Iris pigment epithelial cell (primary cell): ENCODE results near the gene CREB3L4.

Experiments
- DNase-seq: peaks from one replicate; pipeline ENCODE4 v3.0.0-alpha.2; 2011; ENCODE audit warnings: low read depth

The CREB3L4 gene

DNA sequence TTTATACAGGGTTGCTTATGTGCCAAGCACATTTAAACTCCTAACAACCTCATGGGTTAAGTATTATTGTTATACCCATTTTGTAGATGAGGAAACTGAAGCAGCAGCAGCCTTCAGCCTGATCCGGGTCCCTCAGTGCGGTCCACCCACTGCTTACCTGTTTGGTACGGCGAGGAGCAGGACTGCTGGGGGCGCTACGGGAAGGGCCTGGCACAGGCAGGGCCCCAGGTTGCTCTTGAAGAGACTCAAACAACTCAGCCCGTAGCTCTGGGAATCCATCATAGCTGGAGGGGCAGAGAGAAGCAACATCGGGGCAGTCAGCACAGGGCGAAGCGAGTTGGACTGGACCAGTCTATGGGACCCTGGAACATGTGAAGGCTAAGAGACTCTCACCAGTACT, 30.4 kb upstream of the CREB3L4 start:
- no peak for DNase-seq

DNA sequence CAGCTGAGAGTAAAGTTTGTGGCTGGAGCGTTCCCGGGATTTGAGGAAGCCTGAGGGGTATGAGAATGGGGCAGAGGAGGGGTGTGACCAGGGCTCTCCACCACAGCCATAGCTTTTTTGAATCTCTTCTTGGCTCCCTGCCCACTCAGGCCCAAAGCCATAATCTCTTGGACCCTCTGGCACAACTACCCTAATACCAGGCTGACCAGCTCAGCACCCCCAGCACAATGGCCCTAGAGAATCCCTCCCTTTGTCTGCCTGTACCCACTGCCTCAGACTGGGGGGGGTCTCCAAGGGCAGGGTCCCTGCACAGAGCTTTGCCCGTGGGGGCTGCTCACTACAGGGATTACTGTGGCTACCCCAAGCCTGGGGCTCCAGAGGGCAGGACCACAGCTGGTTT, 28.7 kb upstream of the CREB3L4 start:
- no peak for DNase-seq

DNA sequence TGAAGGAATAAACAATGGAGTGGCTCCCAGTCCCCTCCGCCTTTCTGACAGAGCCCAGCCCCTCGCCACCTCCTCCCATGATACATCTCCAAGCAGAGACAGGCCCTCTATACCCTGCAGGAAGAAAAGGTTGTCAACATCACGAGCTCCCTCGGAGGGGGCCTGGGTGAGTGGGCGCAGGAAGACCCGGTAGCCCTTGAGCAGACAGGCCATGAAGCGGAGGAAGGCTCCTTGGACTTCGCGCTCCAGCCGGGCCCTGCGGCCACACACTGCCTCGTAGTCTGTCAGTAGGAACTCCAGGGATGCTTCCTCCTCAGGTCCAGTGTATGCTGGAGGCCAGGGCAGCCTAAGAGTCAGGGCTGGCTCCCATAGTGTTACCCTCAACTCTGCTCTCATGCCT, 28.2 kb upstream of the CREB3L4 start:
- no peak for DNase-seq

DNA sequence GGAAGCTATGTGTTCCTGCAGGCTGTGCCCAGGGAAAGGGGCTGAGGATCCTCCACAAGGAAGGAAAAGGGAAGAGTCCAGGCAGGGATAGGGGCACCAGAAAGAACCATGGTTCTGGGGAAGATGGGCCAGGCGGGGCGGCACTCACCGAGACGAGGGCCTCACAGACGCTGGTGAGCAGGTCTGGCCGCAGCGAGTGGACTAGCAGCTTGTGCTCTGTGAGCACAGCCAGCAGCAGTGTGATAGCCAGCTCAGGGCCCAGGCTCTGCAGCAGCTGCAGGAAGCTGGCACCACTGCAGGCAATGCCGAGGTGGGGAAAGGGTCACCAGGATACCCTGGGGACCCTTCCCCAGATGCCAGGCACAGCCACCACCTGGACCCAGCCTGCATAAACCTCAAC, 26.9 kb upstream of the CREB3L4 start:
- DNase-seq, result no peak

DNA sequence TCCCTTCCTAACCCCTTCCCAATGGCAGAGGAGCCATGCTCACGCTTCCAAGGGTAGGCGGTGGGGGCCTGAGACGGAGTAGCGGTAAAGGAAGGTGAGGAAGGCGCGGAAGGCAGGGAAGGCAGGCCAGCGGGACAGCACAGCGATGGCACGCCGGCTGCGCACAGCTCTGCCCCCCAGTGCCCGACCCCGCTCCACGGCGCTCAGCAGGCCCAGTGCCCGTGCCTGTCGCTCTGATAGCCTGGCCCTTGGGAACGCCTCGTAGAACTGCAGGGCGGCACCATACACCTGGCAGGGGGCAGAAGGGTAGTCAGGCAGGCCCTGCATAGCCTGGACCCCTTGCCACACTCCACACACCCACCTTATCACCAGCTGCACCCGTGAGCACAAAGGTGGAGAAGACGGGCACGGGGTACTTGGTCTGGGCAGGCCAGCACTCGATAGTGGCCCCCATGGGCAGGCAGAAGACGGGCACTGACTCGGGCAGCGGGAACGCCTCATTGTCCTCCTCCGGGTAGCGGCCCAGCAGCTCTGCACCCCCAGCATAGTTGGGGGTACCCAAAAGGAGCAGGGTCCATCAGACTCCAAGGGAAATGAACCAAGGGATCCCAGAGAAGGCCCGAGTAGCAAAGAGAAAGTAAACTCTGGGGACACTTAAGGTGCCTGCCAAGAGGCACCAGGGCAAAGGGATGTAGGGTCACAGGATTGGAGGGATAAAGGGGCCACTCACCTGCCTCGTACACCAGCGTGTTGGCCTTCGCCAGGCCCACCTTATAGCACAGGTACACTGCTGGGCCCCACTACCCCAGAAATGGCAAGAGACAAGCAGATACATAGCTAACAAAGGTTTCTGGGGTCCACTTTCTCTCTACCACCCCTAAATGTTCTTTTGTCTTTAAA, 25.6 kb upstream of the CREB3L4 start:
- no peak for DNase-seq

DNA sequence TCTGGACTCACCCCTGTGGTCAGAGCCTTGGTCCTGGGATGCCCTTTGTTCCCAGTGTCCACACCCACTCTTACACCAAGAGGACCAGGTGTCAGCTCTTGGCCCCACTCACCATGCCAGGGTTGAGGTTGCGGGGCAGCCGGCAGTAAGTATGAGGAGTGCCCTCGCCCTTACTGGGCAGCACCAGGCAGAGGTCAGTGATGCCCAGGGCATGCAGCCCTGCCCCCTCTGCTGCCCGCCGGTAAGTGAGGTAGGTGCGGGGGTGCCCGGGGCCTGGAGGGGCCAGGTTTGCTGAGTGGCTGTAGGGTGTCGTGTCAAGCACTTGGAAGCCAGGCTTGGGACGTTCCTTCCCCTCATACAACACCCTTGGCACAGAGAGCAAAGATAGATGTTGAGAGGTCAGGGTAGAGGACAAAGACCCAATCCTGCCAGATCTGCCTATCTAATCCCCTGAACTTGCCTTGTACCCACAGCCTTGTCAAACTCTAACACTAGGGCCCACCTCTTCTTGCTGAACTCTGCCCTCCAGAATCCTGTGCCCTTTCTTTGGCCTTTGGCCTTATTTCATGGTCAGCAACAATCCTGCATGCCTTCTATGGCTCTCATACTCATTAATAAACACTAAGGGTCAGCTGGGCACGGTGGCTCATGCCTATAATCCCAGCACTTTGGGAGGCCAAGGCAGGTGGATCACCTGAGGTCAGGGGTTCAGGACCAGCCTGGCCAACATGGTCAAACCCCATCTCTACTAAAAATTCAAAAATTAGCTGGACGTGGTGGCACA, 24.7 kb upstream of the CREB3L4 start:
- DNase-seq, result no peak

DNA sequence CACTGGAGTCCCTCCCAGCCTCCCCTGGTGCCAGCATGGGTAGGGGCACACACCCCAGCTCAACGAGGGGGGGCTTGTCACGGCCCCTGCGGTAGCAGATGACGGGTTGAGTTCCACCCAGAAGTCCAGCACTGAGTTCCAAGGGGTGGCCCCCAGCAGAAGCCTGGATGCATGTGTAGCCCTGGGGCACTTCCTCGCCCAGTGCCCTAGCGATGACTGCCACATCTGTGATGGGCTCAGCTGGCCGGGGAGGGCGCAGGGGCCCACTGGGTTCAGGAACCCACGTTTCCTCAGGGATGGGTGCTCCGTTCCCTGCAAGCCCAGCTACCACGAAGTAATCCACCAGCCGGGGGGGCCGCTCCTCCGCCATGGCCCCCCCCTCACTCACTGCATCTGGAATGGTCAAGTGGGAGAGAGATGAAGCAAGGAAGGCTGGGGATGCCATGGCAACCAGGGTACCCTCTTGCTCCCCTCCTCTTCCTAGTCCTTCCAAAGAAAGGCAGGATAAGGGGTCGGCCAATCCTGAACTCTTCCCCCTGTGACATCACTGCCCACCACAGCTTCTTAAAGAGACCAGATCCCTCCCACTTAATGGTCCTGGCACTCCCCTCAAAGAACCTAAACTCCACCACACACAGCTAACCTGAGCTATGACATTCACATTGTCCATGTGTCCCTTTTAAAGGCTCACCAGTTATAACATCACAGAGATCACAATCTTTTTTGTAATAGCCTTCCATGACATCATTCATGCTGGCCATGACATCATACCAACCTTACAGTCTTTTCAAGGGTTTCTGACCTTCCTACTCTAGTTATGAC, 23.5 kb upstream of the CREB3L4 start:
- no peak for DNase-seq

DNA sequence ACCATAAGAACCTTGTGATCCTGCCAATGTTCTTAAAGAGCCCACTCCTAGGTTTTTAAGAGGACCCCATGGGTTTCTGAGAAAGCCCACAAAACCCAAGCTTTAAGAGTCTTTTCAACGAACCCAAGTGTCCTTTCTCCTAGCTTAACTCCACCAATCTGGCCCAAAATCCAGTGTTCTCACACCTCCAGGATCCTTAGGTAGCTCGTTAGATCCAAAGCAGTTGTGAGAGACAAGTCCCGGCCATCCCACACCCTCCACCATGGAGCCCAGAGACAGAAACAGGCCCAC, 22.9 kb upstream of the CREB3L4 start:
- DNase-seq, result no peak

DNA sequence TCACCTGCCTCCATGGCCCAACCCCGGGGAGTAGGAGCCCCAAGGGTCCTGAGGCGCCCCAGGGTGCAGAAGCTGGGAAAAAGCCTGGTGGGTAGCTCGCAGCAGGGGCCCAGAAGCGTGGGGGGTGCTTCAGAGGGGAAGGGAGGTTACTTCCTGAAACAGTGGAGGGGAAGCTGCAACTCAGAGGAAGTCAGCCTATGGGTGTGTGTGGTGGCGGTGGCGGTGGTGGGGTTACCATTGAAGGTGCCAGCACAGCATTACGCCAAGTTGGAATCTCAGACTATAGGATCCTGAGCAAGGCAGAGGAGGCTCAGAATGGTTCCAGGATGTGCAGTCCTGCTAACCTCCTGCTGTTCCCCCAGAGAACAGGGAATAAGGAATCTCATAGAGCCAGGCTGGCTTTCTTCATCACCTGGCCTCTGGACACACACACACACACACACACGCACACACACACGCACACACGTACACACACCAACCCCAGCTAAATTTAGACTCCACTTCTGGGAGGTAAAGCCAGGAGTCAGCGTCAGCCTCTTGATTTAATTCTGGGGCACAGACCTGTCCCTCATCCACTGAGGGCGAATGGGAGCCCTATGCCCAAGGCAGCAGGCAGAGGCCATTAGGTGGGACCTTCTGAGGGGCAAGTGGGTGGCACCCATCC, 22.4 kb upstream of the CREB3L4 start:
- peak; percentile 53 for DNase-seq

DNA sequence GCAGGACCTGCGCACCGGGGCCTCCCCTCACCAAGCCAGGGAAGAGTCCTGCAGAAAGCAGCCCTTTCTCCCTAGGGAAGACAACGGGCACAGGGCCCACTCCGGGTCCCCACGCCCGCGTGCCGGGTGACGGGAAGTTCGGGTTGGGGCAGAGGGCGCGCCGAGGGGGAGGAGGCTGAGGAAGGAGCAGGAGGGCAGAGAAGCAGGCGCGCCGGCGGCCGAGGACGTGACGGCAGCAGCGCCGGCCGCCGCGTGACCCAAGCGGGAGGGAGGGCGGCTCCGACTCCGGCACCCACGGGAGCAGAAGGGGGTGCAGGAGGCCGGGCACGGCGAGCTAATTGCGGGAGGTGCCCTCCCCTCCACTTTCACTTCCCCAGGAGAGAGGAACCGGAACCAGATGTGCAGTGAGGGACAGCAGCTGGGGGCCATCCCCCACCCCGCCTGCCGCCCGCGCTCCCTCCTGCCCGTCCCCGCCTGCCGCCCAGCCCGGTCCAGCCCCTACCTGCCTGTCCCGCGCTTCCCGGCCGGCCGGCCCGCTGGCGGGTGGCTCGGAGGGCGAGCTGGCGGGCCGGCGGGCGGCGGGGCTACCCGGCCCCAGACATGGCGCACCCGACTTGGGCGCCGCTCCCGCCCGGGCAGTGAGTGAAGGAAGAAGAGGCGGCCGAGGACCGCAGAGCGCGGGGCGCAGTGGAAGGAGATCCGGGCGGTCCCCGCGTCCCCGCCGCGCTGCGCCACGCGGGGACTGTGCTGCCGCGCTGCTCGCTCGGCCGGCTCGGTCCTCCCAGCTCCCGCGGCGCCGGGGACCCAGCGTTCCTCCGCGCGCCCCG, 21.7 kb upstream of the CREB3L4 start:
- DNase-seq, result peak; percentile 76

DNA sequence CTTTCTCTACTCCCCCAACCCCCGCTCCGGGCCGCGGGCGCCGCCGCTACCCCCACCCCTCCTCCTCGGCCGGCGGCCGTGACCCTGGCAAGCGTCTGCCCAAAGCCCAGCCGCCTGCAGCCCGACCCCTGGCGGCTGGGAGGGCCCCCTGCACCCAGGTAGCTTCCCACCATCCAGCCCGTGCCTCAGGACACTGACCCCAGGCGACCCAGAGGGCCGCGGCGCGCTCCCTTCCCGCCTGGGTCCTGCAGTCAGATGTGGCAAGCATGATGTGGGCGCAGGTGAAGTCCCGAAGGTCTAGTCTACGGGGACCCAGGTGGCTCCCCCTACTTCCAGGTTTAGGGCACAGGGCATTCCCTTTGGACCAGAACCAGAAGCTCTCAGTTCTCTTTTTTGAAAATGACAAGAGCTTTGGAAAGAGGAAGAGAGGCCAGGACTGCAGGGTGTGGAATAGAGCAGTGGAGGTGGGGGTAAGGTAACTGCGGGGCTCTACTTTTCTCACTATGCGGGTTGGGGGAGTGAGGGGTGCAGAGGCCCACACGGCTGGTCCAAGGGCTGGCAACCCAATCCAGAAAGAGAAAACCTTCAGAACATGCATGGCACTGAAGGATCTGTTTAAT, 21.0 kb upstream of the CREB3L4 start, which contains the start of gene DENND4B:
Gene DENND4B (minus strand): TSS at position 97 of the 620 bp plus-strand sequence. CDS start 2,344 bp downstream, outside the sequence.
- DNase-seq, result peak; percentile 73

DNA sequence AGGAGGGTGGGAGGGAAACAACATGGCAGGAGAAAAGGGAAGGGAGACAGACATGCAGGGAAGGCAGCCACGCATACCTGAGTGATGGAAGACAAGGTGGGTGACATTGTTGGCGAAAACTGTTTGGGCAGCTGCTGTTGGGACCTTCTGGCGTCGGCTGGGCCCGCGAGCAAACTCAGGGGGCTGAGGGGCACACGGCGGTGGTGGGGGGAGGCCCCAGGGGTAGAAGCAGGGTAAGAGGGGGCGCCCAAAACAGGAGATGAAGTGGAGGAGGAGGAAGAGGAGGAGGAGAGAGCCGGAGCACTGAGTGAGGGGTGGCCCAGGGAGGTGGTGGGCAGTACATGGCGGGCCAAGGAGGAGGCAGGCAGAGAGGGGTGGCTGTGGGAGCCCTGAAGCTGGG, 16.5 kb upstream of the CREB3L4 start:
- no peak for DNase-seq

DNA sequence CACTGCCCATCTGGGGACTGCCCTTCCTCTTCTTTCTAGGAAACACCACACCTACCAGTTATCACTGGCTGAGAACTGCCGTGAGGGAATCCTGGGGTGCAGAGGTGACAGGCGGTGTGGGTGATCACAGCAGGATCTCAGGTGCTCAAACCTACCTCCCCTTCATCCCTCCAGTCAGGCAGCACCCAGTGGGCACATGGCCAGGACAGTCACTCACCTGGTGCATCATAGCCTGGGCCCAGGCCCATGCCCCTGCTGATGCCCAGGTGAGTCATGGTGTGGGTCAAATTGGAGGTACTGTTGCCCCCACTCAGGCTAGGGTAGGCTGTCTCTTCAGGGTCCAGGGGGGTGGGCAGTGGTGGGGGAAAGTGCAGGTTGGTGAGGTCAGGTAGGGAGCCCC, 15.9 kb upstream of the CREB3L4 start:
- DNase-seq, result no peak

DNA sequence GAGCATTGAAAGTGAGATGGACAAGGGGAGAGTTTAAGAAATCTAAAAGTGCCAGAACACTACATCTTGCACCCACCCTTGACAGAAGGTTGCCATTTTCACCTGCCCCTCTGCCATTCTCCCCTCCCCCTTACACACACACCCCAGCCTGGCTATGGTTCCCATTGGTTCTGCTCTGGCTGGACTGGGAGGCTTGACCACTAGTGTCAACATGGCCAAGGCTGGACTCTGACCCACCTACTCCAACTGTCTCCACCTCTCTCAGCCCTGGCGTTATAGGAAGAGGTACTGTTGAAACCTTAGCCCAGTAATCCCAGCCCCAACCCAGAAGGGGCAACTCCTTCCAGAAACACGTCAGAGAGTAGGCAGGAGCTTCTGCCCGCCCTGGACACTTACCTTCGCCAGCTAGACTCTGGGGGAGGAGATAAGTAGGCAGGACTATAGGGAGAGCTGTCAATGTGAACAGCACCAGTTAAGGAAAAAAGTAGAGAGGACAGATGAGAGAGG, 13.8 kb upstream of the CREB3L4 start:
- no peak for DNase-seq

DNA sequence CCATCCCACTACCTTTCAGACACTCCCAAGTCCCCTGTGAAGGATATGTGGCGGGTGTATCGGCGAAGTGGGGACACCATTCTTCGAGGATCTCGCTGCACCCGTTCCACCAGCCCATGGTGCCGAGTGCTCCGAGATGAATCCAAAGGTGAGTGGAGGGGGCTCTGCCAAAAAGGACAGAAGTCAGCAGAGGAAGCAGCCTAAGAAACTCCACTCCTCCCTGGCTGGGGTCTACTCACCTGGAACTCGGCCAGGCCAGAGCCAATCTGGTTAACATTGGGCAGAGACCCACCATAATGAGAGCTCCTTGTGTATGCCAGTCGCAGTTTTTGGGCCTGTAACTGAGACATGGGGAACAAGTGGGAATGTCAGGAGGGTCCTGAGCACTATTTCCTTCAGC, 12.9 kb upstream of the CREB3L4 start:
- DNase-seq, result no peak

DNA sequence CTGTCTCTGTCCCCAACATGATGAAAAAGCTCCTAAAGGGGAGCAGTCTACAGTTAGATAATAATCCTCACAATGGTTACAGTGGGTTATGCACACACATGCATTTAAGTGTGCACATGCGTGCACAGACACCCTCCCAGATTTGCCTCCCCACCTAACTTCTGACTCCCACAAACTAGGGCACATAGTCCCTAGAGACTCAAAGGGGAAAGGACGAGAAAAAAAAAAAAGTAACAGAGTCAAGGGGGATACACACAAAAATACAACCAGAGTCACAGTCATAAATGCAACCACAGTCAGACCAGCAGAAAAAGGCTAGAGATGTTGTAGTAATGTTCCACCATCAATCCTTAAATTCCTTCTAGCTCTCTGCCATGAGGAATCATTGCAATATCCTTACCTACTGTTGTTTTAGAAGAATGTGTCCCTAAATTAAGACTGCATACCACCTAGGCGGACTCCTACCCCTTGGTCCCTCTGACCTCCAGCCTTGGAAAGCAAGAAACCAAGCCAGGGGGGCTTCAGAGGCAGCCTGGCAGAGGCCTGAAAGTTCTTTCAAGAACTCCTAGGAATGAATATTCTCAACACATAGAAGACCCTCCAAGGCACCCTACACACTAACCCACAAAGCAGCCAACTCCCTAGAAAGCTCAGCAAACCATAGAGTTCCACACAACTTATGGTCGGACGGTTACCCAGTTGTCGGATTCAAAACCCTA, 10.5 kb upstream of the CREB3L4 start:
- no peak for DNase-seq

DNA sequence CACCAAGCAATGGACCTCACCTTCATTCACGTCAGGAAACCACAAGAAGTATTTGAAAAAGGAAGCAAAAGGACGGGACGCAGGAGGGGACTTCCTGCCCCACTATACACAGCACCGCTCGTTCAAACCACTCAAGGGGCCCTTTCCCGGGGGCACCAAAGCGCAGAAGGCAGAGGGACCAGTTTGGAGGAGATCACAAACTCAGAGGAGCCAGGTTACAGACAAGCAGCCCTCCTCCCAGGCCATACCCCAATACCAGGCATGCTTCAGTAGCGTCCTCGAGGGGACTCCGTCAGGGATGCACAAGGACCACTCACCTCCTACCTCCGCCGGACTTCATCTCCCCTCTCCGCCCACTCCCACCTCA, 10.0 kb upstream of the CREB3L4 start:
- DNase-seq, result peak; percentile 28

DNA sequence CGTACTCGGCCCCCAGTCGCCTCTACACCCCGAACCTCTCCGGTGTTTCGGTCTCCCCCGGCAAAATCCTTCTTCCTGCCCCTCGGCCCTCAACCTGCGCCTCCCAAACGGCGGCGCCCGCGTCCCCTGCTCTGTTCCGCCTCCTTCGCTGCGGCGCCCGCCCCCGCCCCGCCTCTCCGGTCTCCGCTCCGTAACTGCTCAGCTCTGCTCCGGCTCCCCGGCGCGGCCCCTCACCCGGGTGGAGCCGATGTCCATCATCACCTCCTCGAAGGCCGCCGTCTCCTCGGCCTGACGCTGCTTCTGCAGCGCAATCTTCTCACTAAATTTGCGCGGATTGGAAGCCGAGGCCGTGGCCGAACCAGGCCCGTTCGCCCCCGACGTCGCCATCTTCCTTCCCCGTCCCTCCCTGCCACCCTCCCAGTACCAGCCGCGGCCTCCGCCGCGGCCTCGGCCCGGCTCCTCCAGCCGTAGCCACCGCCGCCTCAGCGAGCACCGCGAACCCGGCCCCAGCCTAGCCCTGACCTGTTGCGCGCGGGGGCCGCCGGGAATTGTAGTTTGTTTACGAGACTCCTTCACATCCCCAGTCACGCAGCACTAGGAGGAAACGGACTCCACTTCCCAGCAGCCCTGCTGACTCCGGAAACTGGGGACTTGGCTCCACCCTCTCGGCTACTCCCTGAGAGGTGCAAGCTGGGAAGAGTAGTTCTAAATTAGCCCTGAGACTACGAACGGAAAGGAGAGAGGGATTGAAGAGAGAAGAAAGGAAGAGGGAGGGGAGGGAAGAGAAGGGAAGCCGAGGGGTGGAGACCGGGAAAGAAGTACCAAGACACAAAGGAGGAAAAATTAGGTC, 9.4 kb upstream of the CREB3L4 start, which contains the start of gene CRTC2:
Gene CRTC2 (minus strand): TSS at position 502 of the 850 bp plus-strand sequence. CDS start 115 bp downstream, at position 387.
- peak; percentile 99 for DNase-seq

DNA sequence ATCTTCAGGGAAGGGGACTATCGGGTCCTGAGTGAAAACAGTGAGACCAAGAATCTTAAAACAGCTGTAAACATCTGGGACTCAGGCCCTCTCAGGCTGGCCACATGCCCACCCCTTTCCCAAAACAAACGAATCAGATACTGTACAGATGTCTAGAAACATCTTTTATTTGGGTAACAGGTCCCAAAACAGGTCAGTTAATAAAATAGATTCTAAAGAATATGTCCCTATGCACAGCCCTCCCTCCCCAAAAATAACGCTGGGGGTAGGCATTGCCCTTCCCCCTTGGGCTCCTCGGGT, 8.8 kb upstream of the CREB3L4 start:
- DNase-seq, result no peak
